NCI-H774 (cell line): Measurements from ENCODE around the gene PIM3.
"Not testable (repeated sequence)": the region's sequence is repeated elsewhere in the genome, so short reads cannot be mapped to it uniquely, and the experiment has no call there.

Experiments used
- DNase-seq: peaks from one replicate; lab custom pipeline; 2025; lab: John Stamatoyannopoulos, UW

Gene PIM3

GRCh38 chr22:49966774-49967705 is 6.5 kb downstream of the PIM3 start:
- no peak for DNase-seq

GRCh38 chr22:49967706-49968208 is 7.2 kb downstream of the PIM3 start:
- no peak for DNase-seq

DNA sequence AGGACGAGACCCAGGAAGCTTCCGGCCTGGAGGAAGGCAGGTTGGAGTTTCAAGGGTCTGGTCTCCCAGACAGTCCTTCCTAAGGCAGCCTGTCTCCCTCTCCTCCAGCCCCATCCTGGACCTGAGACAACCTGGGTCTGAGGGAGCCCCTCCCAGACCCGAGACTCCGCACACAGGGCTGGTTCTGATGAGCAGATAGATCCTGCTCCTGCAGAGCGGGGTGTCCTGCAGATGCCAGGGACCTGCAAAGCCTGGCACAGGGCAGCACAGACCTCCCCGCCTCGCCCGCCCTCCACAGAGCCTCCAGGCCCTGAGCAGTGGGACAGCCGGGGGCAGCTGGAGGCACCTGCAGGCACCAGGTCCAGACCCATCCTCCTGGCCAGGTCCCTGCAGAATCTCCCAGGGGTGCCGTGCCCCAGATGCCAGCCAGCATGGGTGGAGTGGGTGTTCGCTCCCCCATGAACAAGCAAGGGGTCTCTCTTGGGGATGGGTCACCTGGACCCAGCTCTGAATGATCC is 7.8 kb downstream of the PIM3 start:
- DNase-seq, result no peak

- DNase-seq, result no peak
These were observed 8.5 kb downstream of the PIM3 start for GRCh38 chr22:49968831-49969661.

DNA sequence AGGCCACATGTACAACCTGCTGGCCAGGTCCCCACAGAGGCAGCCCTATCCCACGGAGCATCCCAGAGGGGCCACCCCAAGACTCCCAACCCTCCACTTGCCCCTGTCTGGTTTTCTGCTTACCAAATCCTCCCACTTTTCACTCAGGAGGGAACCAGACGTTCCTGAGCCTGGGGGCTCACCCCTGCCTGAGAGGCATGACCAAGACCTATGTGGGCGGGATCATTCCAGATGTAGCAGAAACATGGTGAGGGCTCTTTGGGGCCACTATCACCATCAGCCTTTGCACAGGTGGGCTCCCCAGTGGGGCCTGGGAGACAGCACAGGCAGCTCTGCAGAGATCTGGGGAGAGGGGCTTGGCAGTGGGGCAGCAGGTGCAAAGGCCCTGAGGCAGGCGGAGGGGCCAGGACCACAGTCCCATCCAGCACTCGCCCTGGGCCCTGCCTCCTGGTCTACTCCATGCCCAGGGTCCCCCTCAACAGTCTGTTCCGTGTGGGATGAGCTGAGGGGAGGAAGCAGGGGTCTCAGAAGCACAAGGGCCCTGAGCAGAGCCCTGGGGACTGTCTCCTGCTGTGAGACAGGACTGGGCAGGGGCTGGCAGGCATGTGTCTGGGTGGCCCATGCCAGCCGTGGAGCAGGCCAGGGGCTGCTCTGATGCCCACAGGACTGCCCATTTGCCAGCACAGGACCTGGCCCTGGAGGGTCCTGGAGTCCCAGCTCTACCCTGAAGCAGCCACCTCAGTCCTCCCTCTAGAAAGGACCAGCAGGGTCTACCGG is 9.4 kb downstream of the PIM3 start:
- no peak for DNase-seq

DNA sequence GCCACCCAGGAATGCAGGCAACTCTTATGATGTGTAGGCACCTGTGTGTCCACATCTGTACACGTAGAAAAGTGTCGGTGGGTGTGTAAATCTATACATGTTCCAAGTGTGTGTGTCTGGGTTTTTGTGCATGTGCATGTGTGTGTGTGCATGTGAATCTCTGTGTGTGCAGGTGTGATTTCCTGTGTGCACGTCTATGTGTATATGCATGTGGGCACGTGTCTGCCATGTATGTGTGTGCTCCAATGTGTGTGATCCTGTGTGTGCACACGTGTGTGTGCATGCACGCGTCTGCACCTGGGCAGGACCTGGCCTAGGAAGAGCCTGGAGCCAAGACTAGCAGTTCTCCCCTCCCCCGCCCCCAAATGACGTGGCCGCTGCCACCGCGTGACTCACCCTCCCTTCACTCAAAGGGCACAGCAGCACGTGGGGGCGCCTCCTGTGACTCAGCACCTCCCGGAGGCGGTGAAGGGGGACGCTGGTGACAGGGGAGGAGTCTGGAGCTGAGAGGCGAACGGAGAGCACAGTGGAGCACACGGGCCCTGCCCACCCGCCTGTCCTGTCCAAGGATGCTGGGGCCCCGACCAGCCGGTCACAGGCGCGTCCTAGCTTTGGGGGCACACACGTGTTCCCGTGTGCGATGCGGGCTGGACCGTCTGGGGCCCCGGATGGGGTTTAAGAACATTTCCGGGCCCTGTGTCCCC is 10.1 kb downstream of the PIM3 start:
- peak; percentile 76 for DNase-seq

DNA sequence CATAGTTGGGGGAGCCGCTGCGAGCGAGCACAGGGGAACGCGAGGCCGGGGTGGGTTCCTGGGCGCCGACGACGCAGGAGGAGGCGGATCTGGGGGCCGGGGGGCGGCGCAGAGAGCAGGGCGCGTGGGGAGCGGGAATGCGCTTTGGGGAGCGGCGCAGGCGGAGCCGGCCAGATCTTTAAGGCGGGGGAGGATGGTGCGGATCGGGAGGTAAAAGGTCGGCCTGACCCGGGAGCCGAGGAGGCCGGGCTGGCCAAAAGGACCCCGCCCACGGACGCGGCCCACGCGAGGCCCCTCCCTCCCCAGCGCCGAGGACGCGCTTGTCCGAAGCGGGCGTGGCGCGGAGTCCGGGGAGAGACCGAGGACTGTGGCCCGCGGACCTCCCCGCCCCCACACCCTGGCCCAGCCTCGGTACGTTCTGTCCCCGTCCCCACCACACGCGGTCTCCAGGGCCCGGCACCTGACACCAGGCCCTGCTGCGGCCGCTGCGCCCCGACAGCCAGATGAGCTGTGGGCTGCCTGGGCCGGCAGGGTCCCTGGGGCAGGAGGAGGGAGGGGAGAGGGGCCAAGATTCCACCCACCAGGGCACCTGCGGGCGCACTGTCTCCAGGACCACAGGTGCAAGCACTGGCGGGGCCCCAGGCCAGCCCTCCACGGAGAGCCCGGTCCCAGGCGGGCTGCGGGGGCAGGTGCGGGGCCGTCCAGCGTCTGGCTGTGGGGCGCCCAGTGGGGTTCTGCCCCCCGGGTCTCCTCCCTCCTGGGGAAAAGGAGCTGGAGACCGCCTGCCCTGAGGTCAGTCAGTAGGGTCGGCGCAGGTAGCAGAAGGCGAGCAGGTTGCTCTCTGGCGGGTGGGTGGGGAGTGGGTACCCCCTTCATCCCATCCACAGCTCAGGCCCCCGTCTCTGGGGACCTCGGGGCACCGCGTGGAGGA is 10.9 kb downstream of the PIM3 start:
- DNase-seq, result no peak

DNA sequence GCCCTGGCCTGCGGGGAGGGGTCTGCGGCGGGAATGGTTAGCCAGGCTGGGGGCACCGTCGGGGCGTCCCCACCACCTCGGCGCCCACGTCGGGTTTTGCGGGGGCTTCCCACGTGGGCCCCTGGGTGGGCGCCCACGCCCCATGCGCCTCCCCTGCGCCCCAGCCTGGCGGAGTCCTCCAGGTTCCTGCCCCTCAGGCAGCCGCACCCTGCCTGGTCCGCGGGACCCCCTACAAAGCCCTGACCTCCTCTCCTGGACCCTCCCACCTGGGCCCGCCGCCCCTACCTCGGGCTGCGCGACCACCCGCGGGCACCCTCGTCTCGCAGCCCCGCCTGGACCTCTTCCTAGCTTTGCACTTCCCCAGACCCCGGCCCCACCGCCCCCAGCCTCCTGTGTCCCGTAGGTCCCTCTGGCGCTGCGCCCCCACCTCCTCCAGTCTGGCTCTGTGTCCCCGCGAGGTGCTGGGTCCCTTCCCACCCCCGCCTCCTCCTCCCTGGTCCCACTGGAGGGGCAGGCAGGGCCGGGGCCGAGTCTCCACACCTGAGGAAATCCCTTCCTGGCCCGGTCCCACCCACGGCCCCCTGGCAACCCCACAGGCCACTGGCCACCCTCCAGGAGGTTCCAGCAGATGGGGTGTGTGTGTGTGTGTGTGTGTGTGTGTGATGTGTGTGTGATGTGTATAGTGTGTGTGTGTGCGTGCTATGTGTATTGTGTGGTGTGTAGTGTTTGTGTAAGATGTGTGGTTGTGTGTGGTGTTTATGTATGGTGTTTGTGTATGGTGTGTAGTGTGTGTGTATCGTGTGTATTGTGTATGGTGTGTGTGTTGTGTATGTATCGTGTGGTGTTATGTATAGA is 11.8 kb downstream of the PIM3 start:
- no peak for DNase-seq

GRCh38 chr22:49973018-49973961 is 12.7 kb downstream of the PIM3 start:
- no peak for DNase-seq

DNA sequence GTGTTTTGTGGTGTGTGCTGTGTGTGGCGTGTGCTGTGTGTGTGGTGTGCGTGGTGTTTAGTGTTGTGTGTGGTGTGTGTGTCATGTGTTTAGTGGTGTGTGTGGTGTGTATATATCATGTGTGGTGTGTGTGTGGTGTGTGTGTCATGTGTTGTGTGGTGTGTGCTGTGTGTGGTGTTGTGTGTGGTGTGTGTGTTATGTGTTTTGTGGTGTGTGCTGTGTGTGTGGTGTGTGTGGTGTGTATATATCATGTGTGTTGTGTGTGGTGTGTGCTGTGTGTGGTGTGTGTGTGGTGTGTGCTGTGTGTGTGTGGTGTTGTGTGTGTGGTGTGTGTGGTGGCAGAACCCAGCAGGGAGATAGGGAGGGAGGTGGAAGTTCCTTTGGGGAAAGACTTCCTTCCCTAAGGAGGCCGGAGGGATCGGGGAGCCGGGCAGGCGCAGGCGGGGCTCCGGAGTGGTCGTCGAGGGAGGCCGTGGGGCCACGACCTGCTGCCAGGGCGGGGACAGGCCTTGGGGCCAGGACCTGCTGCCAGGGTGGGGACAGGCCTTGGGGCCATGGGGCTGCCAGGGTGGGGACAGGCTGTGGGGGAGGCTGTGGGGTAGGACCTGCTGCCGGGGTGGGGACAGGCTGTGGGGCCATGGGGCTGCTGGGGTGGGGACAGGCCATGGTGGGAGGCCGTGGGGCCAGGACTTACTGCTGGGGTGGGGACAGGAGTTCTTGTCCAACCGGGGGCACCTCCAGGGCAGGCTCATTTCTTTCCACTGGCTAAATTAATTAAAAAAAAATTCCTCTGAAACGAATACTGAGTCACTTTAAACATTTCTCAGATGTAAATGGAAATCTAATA is 15.2 kb downstream of the PIM3 start:
- no peak for DNase-seq

GRCh38 chr22:49976439-49977175 is 16.0 kb downstream of the PIM3 start:
- DNase-seq, result no peak

DNA sequence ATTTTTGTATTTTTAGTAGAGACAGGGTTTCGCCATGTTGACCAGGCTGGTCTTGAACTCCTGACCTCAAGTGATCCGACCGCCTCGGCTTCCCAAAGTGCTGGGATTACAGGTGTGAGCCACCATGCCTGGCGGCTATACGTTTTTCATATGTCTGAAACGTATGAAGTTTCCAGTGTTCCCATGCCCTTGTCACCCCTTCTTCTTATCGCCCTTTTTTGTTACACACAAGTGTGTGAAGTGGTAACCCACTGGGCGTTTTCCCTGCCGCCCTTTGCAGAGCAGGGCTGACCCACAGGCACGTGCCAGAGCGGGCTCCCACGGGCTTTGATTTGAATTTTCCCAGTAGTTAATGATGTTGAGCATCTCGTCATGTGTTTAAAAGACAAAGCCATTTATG is 17.0 kb downstream of the PIM3 start:
- DNase-seq, result no peak

DNA sequence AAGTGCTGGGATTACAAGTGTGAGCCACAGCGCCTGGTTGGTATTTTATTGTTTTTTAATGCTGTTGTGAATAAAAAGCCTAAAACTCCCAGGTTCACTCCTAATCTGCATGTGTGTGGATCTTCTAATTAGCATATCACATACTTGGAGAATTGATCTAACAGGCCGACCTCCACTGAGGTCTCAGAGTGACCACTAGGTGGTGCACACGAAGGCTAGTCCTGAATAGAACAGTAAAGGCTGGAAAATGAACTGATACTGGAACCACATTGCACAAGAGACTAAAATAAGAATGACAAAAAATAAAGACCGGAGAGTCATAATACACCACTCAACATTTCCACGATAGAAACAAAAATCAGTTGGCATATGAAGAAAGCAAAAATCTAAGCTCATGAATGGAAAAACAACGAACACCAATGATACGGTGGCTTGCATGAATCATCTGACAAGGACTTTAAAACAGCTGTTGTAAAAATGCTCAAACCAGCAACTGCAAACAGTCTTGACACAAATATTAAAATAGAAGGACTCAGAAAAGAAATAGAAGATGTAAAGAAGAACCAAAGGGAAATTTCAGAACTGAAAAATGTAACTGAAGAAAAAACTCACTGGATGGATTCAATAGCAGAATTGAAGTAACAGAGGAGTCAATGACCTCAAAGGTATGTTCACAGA is 19.2 kb downstream of the PIM3 start:
- DNase-seq, result no peak

- not testable (repeated sequence) for DNase-seq
These were observed 21.2 kb downstream of the PIM3 start for GRCh38 chr22:49981799-49982198.

- DNase-seq, result no peak
These were observed 22.8 kb downstream of the PIM3 start for GRCh38 chr22:49983148-49984042.
